GM18909 (cell line): ENCODE results near the gene SLX1A.
"Not testable (repeated sequence)": the region's sequence is repeated elsewhere in the genome, so short reads cannot be mapped to it uniquely, and the experiment has no call there.

ENCODE experiments used
- ATAC-seq: cut with Tn5 transposase; IDR thresholded peaks from one replicate; pipeline ENCODE4 v1.9.1; 2021; ENCODE audit warnings: mild to moderate bottlenecking; ENCODE audit not compliant: unreplicated experiment, poor library complexity

The SLX1A gene

GRCh38 chr16:30193615-30194014, at the start of gene SLX1A, which contains the start of gene BOLA2B:
Gene SLX1A (plus strand): TSS chr16:30193875. CDS start chr16:30194085, 210 bp downstream.
Gene BOLA2B (minus strand): TSS chr16:30193666. CDS start chr16:30193595, 71 bp downstream.
- ATAC-seq: peak; percentile 89

- no peak for ATAC-seq
Measured at GRCh38 chr16:30144017-30144416, 49.7 kb upstream of the SLX1A start.

- no peak for ATAC-seq
Measured at GRCh38 chr16:30144917-30145316, 48.8 kb upstream of the SLX1A start.

GRCh38 chr16:30145657-30146056, 48.0 kb upstream of the SLX1A start:
- no peak for ATAC-seq

- no peak for ATAC-seq
Measured at GRCh38 chr16:30147843-30148510, 45.7 kb upstream of the SLX1A start.

GRCh38 chr16:30149250-30149930, 44.3 kb upstream of the SLX1A start:
- no peak for ATAC-seq

GRCh38 chr16:30151091-30151490, 42.6 kb upstream of the SLX1A start:
- no peak for ATAC-seq

GRCh38 chr16:30152517-30152916, 41.2 kb upstream of the SLX1A start:
- ATAC-seq: no peak

- ATAC-seq: no peak
Measured at GRCh38 chr16:30155188-30155587, 38.5 kb upstream of the SLX1A start.

- ATAC-seq: no peak
Measured at GRCh38 chr16:30157214-30157613, 36.5 kb upstream of the SLX1A start.

GRCh38 chr16:30163538-30163937, 30.1 kb upstream of the SLX1A start:
- ATAC-seq: no peak

- peak; percentile 67 for ATAC-seq
Measured at GRCh38 chr16:30166202-30166902, 27.3 kb upstream of the SLX1A start.

GRCh38 chr16:30168746-30169145, 24.9 kb upstream of the SLX1A start:
- ATAC-seq: not testable (repeated sequence)

- ATAC-seq: not testable (repeated sequence)
Measured at GRCh38 chr16:30169416-30169815, 24.3 kb upstream of the SLX1A start.

- ATAC-seq: not testable (repeated sequence)
Measured at GRCh38 chr16:30170145-30170544, 23.5 kb upstream of the SLX1A start.

- no peak for ATAC-seq
Measured at GRCh38 chr16:30173054-30173453, 20.6 kb upstream of the SLX1A start.

- not testable (repeated sequence) for ATAC-seq
Measured at GRCh38 chr16:30176876-30177275, 16.8 kb upstream of the SLX1A start.

GRCh38 chr16:30179195-30179594, 14.5 kb upstream of the SLX1A start:
- no peak for ATAC-seq

GRCh38 chr16:30179931-30180330, 13.7 kb upstream of the SLX1A start:
- ATAC-seq: no peak

- no peak for ATAC-seq
Measured at GRCh38 chr16:30180741-30181140, 12.9 kb upstream of the SLX1A start.
